Ascending aorta (tissue), 2 donors: ENCODE measurements around the gene NKAIN2. TPM values are rescaled to one million over a fixed set of nuclear protein-coding genes. Genes with fewer than 3 reads are reported as not detected.

Source experiments
- DNase-seq, 2 donors: peaks; one replicate each; pipeline ENCODE4 v3.0.0-alpha.2; 2019; ENCODE audit warnings: low spot score in 2 of 2
- H3K27ac ChIP-seq, 2 donors: fragments of 200-600 bp; sonication (generic); one replicate each; pipeline ENCODE4 v1.5.1; 2016 to 2017; ENCODE audit warnings: mild to moderate bottlenecking in 1 of 2
- H3K27me3 ChIP-seq: fragments of 200-600 bp; sonication (generic); one replicate; pipeline ENCODE4 v1.5.1; 2017
- H3K36me3 ChIP-seq, 2 donors: fragments of 200-600 bp; sonication (generic); one replicate each; pipeline ENCODE4 v1.5.1; 2016
- H3K4me1 ChIP-seq, 2 donors: fragments of 200-600 bp; sonication (generic); one replicate each; pipeline ENCODE4 v1.5.1; 2016 to 2017; ENCODE audit warnings: mild to moderate bottlenecking in 1 of 2
- H3K4me3 ChIP-seq, 2 donors: fragments of 200-600 bp; sonication (generic); one replicate each; pipeline ENCODE4 v1.5.1; 2016 to 2017; ENCODE audit warnings: mild to moderate bottlenecking in 1 of 2
- H3K9me3 ChIP-seq, 2 donors: fragments of 200-600 bp; sonication (generic); one replicate each; pipeline ENCODE4 v1.5.1; 2016
- CTCF ChIP-seq, 3 experiments: fragments of 200-600 bp in 2 of 3; fragments of 450-650 bp in 1 of 3; sonication (generic) in 2 of 3; IDR thresholded peaks; one replicate each; pipeline ENCODE4 v1.5.1; 2016 to 2019; ENCODE audit warnings: antibody characterized with exemption in 3 of 3, mild to moderate bottlenecking in 1 of 3, moderate library complexity in 1 of 3
- intact Hi-C: fragments of 100-400 bp; cut with DNase I; formaldehyde crosslinking; loops from one replicate; pipeline ENCODE4 v1.15.1; 2023
- total RNA-seq: library from RNA; depleted of rRNA; stranded (reverse); fragments of >200 nt; gene quantifications from one replicate; pipeline ENCODE4 v1.1.0, GENCODE V29; 2016

Gene NKAIN2
- total RNA-seq, 1 donor from 2014 or later: 0.11 TPM

DNA sequence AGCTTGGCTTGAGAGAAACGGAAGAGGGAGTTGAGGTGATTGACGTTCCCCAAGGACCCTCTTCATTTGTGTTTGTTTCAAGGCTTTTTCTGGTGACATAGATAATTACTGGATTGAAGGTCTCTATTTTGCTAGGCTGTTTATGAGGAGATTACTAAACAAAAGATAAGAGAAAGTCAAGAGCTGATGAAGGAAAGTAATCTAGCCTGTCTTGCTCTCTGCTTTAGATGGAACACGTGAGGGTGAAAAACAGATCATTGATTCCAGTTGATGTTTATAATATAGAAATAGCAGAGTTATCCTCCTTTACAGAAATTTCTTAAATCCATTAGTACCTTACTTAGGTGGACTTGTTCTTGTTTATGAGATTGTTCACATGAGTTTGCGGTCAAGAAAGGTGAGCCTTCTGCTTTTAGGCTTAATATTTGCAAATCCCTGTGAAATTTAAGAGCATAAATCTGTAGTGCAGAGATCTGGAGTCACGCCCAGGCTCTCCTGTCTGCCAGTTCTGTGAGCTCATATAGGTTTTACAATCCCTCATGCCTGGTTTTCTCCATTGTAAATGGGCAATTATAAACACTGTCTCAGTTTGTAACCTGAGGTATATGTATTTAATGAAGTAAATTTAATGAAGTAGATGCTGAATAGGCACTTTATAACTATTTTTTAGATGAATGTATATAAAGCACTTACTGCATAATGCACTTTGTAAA is 272.8 kb downstream of the NKAIN2 start:
- Histone ChIP-seq H3K27me3 (no peaks in the 10 kb centered on the region), H3K4me3 (no peak overlapping the region), H3K4me1 (no peaks in the 10 kb centered on the region), H3K36me3 (no peaks in the 10 kb centered on the region), H3K9me3 (no peaks in the 10 kb centered on the region), H3K27ac (no peak overlapping the region)
- no peak for DNase-seq
- intact Hi-C loops: no loop called here
- no peak for TF ChIP-seq CTCF (IDR thresholded peaks at IDR 0.05)

GRCh38 chr6:124078169-124078568 is 274.5 kb downstream of the NKAIN2 start:
- no peak for DNase-seq
- Histone ChIP-seq H3K4me1 (no peaks in the 10 kb centered on the region), H3K4me3 (no peak overlapping the region), H3K9me3 (no peaks in the 10 kb centered on the region), H3K36me3 (no peaks in the 10 kb centered on the region), H3K27ac (no peak overlapping the region), H3K27me3 (no peaks in the 10 kb centered on the region)
- TF ChIP-seq CTCF (IDR thresholded peaks at IDR 0.05): no peak
- intact Hi-C loops: no loop called here

- Histone ChIP-seq H3K36me3 (no peaks in the 10 kb centered on the region), H3K4me3 (no peak overlapping the region), H3K9me3 (no peaks in the 10 kb centered on the region), H3K4me1 (no peaks in the 10 kb centered on the region), H3K27me3 (no peaks in the 10 kb centered on the region), H3K27ac (no peak overlapping the region)
- TF ChIP-seq CTCF (IDR thresholded peaks at IDR 0.05): no peak
- intact Hi-C loops: no loop called here
- no peak for DNase-seq
Observed at GRCh38 chr6:124080483-124080882, 276.8 kb downstream of the NKAIN2 start.

GRCh38 chr6:124090491-124090890 is 286.8 kb downstream of the NKAIN2 start:
- Histone ChIP-seq H3K27me3 (no peaks in the 10 kb centered on the region), H3K36me3 (no peaks in the 10 kb centered on the region), H3K4me1 (no peaks in the 10 kb centered on the region), H3K9me3 (no peaks in the 10 kb centered on the region), H3K4me3 (no peak overlapping the region), H3K27ac (no peak overlapping the region)
- DNase-seq: no peak
- intact Hi-C loops: no loop called here
- no peak for TF ChIP-seq CTCF (IDR thresholded peaks at IDR 0.05)

DNA sequence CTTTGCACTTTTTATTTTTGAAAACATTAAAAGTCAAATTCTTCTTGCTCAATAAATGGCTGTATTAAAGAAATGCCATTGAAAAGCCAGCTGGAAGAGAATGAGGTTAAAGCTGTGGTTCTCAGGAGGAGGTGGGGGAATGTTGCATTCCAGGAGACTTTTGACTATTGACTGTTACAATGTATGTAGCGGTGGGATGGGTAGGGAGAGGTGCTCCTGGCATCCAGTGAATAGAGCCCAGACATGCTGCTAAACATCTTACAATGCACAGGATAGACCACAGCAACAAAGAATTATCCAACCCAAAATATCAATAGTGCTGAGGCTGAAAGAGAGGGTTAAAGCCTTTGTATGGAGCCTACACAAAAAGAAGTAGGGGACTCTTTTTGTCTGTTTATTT is 295.9 kb downstream of the NKAIN2 start:
- TF ChIP-seq CTCF (IDR thresholded peaks at IDR 0.05): no peak
- H3K36me3 ChIP-seq: no peaks in the 10 kb centered on the region
- no peaks in the 10 kb centered on the region for H3K4me1 ChIP-seq
- no peaks in the 10 kb centered on the region for H3K27me3 ChIP-seq
- no peaks in the 10 kb centered on the region for H3K9me3 ChIP-seq
- H3K27ac ChIP-seq: no peak overlapping the region
- DNase-seq: no peak
- intact Hi-C loops: no loop called here
- no peak overlapping the region for H3K4me3 ChIP-seq

GRCh38 chr6:124110514-124110913 is 306.8 kb downstream of the NKAIN2 start:
- Histone ChIP-seq H3K9me3 (no peaks in the 10 kb centered on the region), H3K36me3 (no peaks in the 10 kb centered on the region), H3K27me3 (no peaks in the 10 kb centered on the region), H3K4me3 (no peak overlapping the region), H3K27ac (no peak overlapping the region), H3K4me1 (no peaks in the 10 kb centered on the region)
- TF ChIP-seq CTCF (IDR thresholded peaks at IDR 0.05): no peak
- DNase-seq: no peak
- intact Hi-C loops: no loop called here
